Endothelial cell of umbilical vein (primary cell): ENCODE measurements around the gene EML1. TPM values are rescaled to one million over a fixed set of nuclear protein-coding genes. Genes with fewer than 3 reads are reported as not detected.

Source experiments
- BruUV-seq: library from RNA; stranded (reverse); fragments of 400-500 nt; replicated peaks from 2 replicates; lab custom pipeline; 2021; lab: Mats Ljungman, UMichigan
- CTCF ChIA-PET: fragments of 300-600, 350-600 bp; sonication (Branson Sonifier 250); formaldehyde crosslinking; loops from one replicate; lab custom pipeline; 2021; ENCODE audit warnings: antibody characterized with exemption, inconsistent platforms; lab: Charles Lee
- POLR2A ChIA-PET: fragments of 300-600, 350-600 bp; sonication (Branson Sonifier 250); formaldehyde crosslinking; loops from one replicate; lab custom pipeline; 2021; ENCODE audit warnings: antibody characterized with exemption, inconsistent platforms; lab: Charles Lee
- DNase-seq: peaks from one replicate; pipeline ENCODE4 v3.0.0-alpha.2; 2011; ENCODE audit warnings: low read depth, low spot score
- FAIRE-seq: peaks from 2 replicates; lab custom pipeline; 2011; peaks lifted over from hg19 to GRCh38; lab: Jason Lieb, UNC
- H2AFZ ChIP-seq: 2 replicates; pipeline ENCODE4 v1.6.0; 2012; ENCODE audit warnings: low read depth, low read length, control low read depth, inconsistent platforms
- H3K27ac ChIP-seq: 2 replicates; pipeline ENCODE4 v1.5.1; 2011; ENCODE audit warnings: low read depth, mild to moderate bottlenecking, control low read depth, low read length, moderate library complexity; ENCODE audit not compliant: insufficient read depth
- H3K27me3 ChIP-seq, 2 experiments: 2 replicates each; pipeline versions ENCODE4 v1.6.0 to v1.6.1; 2011; ENCODE audit warnings: low read length in 2 of 2, mixed read lengths in 1 of 2; ENCODE audit not compliant: control insufficient read depth in 2 of 2, insufficient read depth in 2 of 2
- H3K36me3 ChIP-seq, 2 experiments: 2 replicates in 1 of 2; 3 replicates in 1 of 2; pipeline ENCODE4 v1.5.1; 2011; ENCODE audit warnings: low read length in 2 of 2, mild to moderate bottlenecking in 1 of 2, moderate library complexity in 1 of 2; ENCODE audit not compliant: control insufficient read depth in 2 of 2, insufficient read depth in 2 of 2; ENCODE audit errors: extremely low read depth in 1 of 2
- H3K4me1 ChIP-seq: 3 replicates; pipeline ENCODE4 v1.5.1; 2011; ENCODE audit warnings: mild to moderate bottlenecking, low read length; ENCODE audit not compliant: control insufficient read depth, insufficient read depth; ENCODE audit errors: extremely low read depth
- H3K4me2 ChIP-seq: 2 replicates; pipeline ENCODE4 v1.6.1; 2011; ENCODE audit warnings: low read length, control low read depth, mixed read lengths; ENCODE audit not compliant: insufficient read depth
- H3K4me3 ChIP-seq, 3 experiments: fragments of 200-600 bp in 1 of 3; sonication (generic), shearing (Covaris generic) in 1 of 3; replicated peaks in 1 of 3; 2 replicates each; pipeline ENCODE4 v1.5.1; 2011 to 2016; ENCODE audit warnings: control low read depth in 3 of 3, low read length in 3 of 3, mild to moderate bottlenecking in 2 of 3, inconsistent platforms in 1 of 3, low read depth in 1 of 3, moderate library complexity in 1 of 3; ENCODE audit not compliant: insufficient read depth in 1 of 3
- H3K79me2 ChIP-seq: 2 replicates; pipeline ENCODE4 v1.6.0; 2012; ENCODE audit warnings: low read length, inconsistent platforms; ENCODE audit not compliant: control insufficient read depth, insufficient read depth
- H3K9ac ChIP-seq: replicated peaks from 2 replicates; pipeline ENCODE3; 2011; ENCODE audit warnings: low read length, control low read depth; ENCODE audit not compliant: insufficient read depth; ENCODE audit errors: extremely low read depth
- H3K9me1 ChIP-seq: replicated peaks from 3 replicates; pipeline ENCODE4 v1.6.0; 2011; ENCODE audit warnings: mild to moderate bottlenecking, low read length; ENCODE audit not compliant: control insufficient read depth, insufficient read depth; ENCODE audit errors: extremely low read depth
- H3K9me3 ChIP-seq: replicated peaks from 2 replicates; pipeline ENCODE4 v1.5.1; 2012; ENCODE audit warnings: low read length, inconsistent platforms; ENCODE audit not compliant: control insufficient read depth, insufficient read depth
- H4K20me1 ChIP-seq: replicated peaks from 2 replicates; pipeline ENCODE3; 2011; ENCODE audit warnings: mild to moderate bottlenecking, low read length; ENCODE audit not compliant: control insufficient read depth, insufficient read depth; ENCODE audit errors: extremely low read depth
- EZH2 ChIP-seq: IDR thresholded peaks from 2 replicates; pipeline ENCODE4 v1.6.1; 2012; ENCODE audit warnings: borderline replicate concordance, low read depth, mild to moderate bottlenecking, moderate library complexity, low read length, inconsistent platforms; ENCODE audit not compliant: severe bottlenecking
- FOS ChIP-seq: IDR thresholded peaks from 2 replicates; pipeline ENCODE4 v1.6.1; 2011; ENCODE audit warnings: mild to moderate bottlenecking, low read length, moderate library complexity, borderline replicate concordance; ENCODE audit not compliant: insufficient read depth
- GATA2 ChIP-seq: IDR thresholded peaks from 2 replicates; pipeline ENCODE4 v1.7.0; 2011; ENCODE audit warnings: low read depth, mild to moderate bottlenecking, moderate library complexity, mixed read lengths, low read length; ENCODE audit not compliant: insufficient read length, insufficient read depth
- JUN ChIP-seq: IDR thresholded peaks from 2 replicates; pipeline ENCODE4 v1.6.1; 2011; ENCODE audit warnings: borderline replicate concordance, low read depth; ENCODE audit not compliant: insufficient read length, insufficient read depth
- MYC ChIP-seq: IDR thresholded peaks from one replicate; pipeline ENCODE4 v1.6.1; 2011; ENCODE audit warnings: mild to moderate bottlenecking, low read depth, low read length
- POLR2A ChIP-seq: IDR thresholded peaks from 2 replicates; pipeline ENCODE4 v1.6.1; 2012; ENCODE audit warnings: low read depth, mild to moderate bottlenecking, control low read depth, low read length
- POLR2AphosphoS5 ChIP-seq: IDR thresholded peaks from 2 replicates; pipeline ENCODE4 v1.6.1; 2012; ENCODE audit warnings: low read depth, mild to moderate bottlenecking, control low read depth, low read length, moderate library complexity; ENCODE audit not compliant: insufficient read depth
- dilution Hi-C: fragments of 300-500 bp; cut with MboI; formaldehyde crosslinking; loops from one replicate; pipeline ENCODE4 v1.15.0; 2019; ENCODE audit warnings: low sequenced_read_pairs; ENCODE audit not compliant: extremely low pct_ligation_motif_present
- intact Hi-C: fragments of 100-400 bp; cut with micrococcal nuclease; formaldehyde crosslinking; loops from one replicate; pipeline ENCODE4 v1.10.0; 2022
- polyA plus RNA-seq, 4 experiments: library from polyadenylated mRNA; depleted of rRNA in 3 of 4; stranded (reverse) in 3 of 4; unstranded in 1 of 4; fragments of >200 nt; gene quantifications; 2 replicates each; pipeline versions ENCODE4 v1.2.1 to v1.2.3, GENCODE V29; 2011 to 2012; ENCODE audit warnings: missing spikeins in 1 of 4
- total RNA-seq: library from RNA; stranded (reverse); gene quantifications from 2 replicates; pipeline ENCODE4 v1.2.3, GENCODE V29; 2021
- TF ChIP-seq, protein P1 (sequence below): IDR thresholded peaks from 2 replicates; pipeline ENCODE4 v1.6.1; 2011; ENCODE audit not compliant: insufficient read depth, insufficient read length
- TF ChIP-seq, protein P2 (sequence below), 2 donors: IDR thresholded peaks; 1 replicate in 1 of 2; 2 replicates in 1 of 2; pipeline ENCODE4 v1.5.1; 2011; ENCODE audit warnings: low read length in 2 of 2, mild to moderate bottlenecking in 2 of 2, moderate library complexity in 2 of 2, control low read depth in 1 of 2, inconsistent platforms in 1 of 2, low read depth in 1 of 2; ENCODE audit not compliant: insufficient read depth in 1 of 2; ENCODE audit errors: extremely low read depth in 1 of 2

The EML1 gene
- total and polyA plus RNA-seq, 2 donors (not counting 3 experiments of a cell fraction or from before 2014, with no cell fraction given): 22.9 to 33.0 TPM

DNA sequence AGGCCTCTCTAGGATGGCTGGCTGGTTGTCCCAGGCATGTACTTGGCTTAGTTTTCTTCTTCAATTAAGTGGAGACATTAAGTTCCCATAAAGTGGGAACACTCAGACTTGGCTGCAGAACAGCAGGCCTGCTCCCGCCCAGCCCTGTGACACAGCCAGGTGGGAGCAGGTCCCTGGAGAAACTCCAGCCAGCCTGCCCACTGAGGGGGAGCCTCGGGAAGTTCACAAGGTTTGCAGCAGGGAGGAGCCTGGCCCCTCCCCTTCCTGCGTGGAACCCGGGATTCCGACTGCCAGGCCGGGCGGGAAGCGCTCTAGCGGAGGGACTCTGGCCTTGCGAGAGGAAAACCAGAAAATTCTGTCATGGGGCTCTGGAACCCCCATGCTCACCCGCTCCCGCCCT lies 173.7 kb downstream of the EML1 start:
- DNase-seq (no peak), FAIRE-seq (no peak)
- H3K9ac ChIP-seq: no peak overlapping the region
- ChIA-PET CTCF (interaction anchor here (2.1 kb wide), 1 partner anchor 67 kb away, joined by 4 read pairs; no protein-coding TSS in a partner anchor), POLR2A (no interaction called here)
- no peaks in the 10 kb centered on the region for H3K9me3 ChIP-seq
- no peak overlapping the region for H3K4me3 ChIP-seq
- BruUV-seq: no TSS peak
- H3K4me1 ChIP-seq: no peaks in the 10 kb centered on the region
- no peaks in the 10 kb centered on the region for H3K79me2 ChIP-seq
- no peak overlapping the region for H3K4me2 ChIP-seq
- H3K27me3 ChIP-seq: peaks cover 10 to 12% of the 10 kb centered on the region in 2 experiments
- H3K36me3 ChIP-seq: no peaks in the 10 kb centered on the region
- no peaks in the 10 kb centered on the region for H3K9me1 ChIP-seq
- intact Hi-C loops (no loop called here), dilution Hi-C loops (no loop called here)
- H3K27ac ChIP-seq: no peak overlapping the region
- no peak overlapping the region for H2AFZ ChIP-seq
- TF ChIP-seq FOS (no peak), GATA2 (no peak), EZH2 (no peak), MYC (no peak), JUN (no peak), POLR2A (no peak), POLR2AphosphoS5 (no peak)
- TF ChIP-seq, protein P1, sequence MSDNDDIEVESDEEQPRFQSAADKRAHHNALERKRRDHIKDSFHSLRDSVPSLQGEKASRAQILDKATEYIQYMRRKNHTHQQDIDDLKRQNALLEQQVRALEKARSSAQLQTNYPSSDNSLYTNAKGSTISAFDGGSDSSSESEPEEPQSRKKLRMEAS: no peak
- TF ChIP-seq, protein P2, sequence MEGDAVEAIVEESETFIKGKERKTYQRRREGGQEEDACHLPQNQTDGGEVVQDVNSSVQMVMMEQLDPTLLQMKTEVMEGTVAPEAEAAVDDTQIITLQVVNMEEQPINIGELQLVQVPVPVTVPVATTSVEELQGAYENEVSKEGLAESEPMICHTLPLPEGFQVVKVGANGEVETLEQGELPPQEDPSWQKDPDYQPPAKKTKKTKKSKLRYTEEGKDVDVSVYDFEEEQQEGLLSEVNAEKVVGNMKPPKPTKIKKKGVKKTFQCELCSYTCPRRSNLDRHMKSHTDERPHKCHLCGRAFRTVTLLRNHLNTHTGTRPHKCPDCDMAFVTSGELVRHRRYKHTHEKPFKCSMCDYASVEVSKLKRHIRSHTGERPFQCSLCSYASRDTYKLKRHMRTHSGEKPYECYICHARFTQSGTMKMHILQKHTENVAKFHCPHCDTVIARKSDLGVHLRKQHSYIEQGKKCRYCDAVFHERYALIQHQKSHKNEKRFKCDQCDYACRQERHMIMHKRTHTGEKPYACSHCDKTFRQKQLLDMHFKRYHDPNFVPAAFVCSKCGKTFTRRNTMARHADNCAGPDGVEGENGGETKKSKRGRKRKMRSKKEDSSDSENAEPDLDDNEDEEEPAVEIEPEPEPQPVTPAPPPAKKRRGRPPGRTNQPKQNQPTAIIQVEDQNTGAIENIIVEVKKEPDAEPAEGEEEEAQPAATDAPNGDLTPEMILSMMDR (IDR thresholded peaks at IDR 0.05; ENCODE audit: extremely low read depth in 1 of 2, insufficient read depth in 1 of 2, low read depth in 1 of 2, low read length in 2 of 2): no peak
- no peaks in the 10 kb centered on the region for H4K20me1 ChIP-seq
